ENCODE results near the gene MAP3K7CL.
"Not testable (repeated sequence)": the region's sequence is repeated elsewhere in the genome, so short reads cannot be mapped to it uniquely, and the experiment has no call there.

Gene MAP3K7CL

DNA sequence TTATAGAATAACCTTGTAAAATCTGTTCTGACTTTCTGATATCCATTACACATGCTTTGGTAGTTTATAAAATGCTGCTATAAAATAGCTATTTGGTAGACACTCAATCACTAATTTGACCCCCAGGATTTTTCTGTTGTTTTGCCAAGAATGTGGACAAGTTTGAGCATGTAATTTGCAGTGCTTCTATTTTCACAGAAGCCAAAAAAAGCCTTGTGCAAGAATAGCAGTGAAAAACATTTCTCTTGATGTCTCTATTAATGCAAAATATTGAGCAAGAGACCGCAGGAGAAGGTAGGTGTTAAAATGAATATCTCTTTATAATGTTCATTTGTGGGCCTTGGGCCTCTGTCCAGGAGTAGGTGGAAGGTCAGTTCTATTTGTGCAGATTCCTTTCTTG, 22.5 kb downstream of the MAP3K7CL start:
- in situ Hi-C loops (cut with HindIII; ENCODE audit: low sequenced_read_pairs), result no loop called here
- TF ChIP-seq, protein P1, sequence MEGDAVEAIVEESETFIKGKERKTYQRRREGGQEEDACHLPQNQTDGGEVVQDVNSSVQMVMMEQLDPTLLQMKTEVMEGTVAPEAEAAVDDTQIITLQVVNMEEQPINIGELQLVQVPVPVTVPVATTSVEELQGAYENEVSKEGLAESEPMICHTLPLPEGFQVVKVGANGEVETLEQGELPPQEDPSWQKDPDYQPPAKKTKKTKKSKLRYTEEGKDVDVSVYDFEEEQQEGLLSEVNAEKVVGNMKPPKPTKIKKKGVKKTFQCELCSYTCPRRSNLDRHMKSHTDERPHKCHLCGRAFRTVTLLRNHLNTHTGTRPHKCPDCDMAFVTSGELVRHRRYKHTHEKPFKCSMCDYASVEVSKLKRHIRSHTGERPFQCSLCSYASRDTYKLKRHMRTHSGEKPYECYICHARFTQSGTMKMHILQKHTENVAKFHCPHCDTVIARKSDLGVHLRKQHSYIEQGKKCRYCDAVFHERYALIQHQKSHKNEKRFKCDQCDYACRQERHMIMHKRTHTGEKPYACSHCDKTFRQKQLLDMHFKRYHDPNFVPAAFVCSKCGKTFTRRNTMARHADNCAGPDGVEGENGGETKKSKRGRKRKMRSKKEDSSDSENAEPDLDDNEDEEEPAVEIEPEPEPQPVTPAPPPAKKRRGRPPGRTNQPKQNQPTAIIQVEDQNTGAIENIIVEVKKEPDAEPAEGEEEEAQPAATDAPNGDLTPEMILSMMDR (IDR thresholded peaks at IDR 0.05; ENCODE audit: low read depth, low read length), result no peak
- no peak overlapping the region for H3K4me3 ChIP-seq (ENCODE audit: low read depth, low read length)
- no peak for DNase-seq (ENCODE audit: low read depth, low spot score)

DNA sequence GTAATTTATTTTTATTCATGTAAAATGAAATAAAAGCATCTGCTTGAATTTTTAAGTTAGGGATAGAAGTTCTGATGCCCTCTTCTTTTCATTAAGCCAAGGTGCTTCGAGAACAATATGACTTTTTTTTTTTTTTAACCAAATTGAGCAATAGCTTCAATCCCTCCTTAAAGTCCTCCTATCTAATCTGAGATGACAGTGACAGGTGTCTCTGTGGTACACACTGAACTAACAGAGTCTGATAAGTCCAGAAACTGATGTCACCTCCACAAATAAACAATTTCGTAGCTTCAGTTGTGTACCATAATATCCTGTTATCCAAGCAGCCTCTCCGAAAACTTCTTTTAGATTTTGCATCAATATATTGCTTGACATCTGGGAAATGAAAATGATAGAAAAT, 23.8 kb downstream of the MAP3K7CL start:
- in situ Hi-C loops (cut with HindIII; ENCODE audit: low sequenced_read_pairs), result no loop called here

DNA sequence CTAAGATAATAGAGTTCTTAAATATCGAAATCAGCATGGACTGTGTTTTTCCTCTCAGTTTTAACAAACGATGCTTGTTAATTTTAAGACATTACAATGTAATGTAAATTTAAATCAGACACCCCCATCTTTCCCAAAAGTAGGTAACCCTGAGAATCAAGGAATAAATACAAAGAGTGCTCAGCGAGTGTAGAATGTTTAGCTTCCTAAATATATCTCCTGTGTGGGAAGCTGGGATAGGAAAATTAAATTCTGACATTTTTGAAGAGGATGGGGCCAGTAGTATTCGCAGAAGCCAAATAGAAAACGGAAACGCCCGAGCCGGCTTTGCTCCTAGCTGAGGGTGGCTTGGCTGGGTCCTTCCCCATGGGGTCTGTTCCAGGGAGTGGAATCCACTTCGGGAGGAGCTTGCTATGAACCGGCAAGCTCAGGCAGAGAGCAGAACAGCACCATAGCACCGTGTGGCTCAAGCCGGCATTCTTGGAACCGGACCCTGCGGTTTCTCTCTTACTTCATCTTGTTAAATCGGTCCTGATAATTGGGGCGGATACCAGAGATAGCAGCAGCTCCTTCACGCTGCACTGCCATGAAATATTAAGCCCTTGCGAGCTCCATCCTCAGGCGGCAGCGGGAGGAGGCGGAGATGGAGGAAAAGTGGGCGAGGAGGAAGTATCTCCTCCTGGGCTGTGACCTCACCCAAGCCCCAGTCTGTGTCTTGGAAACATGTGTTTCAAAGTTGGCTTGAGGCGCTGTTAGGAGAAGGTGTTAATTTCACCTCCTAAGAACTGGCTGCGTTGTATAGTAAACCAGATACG, 24.9 kb downstream of the MAP3K7CL start:
- DNase-seq (ENCODE audit: low read depth, low spot score), result peak; percentile 70
- TF ChIP-seq, protein P1 (IDR thresholded peaks at IDR 0.05; ENCODE audit: low read depth, low read length), result no peak
- in situ Hi-C loops (cut with HindIII; ENCODE audit: low sequenced_read_pairs), result no loop called here
- peak overlapping the region; percentile 2 for H3K4me3 ChIP-seq (ENCODE audit: low read depth, low read length)

More for the DNA sequence above, 23.8 kb downstream of the MAP3K7CL start:
- H3K4me3 ChIP-seq (ENCODE audit: low read depth, low read length), result no peak overlapping the region
- DNase-seq (ENCODE audit: low read depth, low spot score), result no peak
- TF ChIP-seq, protein P1 (IDR thresholded peaks at IDR 0.05; ENCODE audit: low read depth, low read length), result no peak

DNA sequence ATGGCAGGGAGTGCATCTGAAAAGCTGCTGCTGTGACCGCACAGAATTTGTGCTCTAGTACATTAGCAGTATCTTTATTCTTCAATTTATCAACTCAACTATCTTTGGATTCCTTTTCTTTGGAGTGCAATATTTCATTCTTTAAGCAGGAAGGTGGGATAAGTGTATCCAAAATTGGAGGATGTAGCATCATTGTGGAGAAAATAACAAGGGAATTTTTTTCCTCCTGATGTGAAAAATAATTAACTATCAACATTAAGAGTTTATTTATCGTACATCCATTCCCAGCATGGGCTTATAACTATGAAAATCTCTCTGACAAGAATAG, 25.5 kb downstream of the MAP3K7CL start:
- H3K4me3 ChIP-seq (ENCODE audit: low read depth, low read length), result no peak overlapping the region
- DNase-seq (ENCODE audit: low read depth, low spot score), result no peak
- in situ Hi-C loops (cut with HindIII; ENCODE audit: low sequenced_read_pairs), result no loop called here
- TF ChIP-seq, protein P1 (IDR thresholded peaks at IDR 0.05; ENCODE audit: low read depth, low read length), result no peak

DNA sequence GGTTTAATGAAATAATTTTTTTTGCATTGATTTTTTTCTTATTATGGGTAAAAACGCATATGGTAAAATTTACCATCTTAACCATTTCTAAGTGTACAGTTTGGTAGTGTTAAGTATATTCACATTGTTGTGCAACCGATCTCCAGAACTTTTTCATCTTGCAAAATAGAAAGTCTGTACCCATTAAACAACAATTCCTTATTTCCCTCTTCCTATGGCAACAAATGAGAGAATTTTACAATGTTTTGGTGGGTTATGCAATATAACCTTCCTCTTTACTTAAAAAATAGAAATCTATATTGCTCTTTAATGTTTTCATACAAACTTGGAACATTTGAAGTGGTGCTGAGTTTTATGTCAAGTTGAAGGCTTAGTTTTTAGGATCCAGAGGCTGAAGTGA, 26.6 kb downstream of the MAP3K7CL start:
- in situ Hi-C loops (cut with HindIII; ENCODE audit: low sequenced_read_pairs), result no loop called here
- no peak overlapping the region for H3K4me3 ChIP-seq (ENCODE audit: low read depth, low read length)
- TF ChIP-seq, protein P1 (IDR thresholded peaks at IDR 0.05; ENCODE audit: low read depth, low read length), result no peak
- DNase-seq (ENCODE audit: low read depth, low spot score), result no peak

DNA sequence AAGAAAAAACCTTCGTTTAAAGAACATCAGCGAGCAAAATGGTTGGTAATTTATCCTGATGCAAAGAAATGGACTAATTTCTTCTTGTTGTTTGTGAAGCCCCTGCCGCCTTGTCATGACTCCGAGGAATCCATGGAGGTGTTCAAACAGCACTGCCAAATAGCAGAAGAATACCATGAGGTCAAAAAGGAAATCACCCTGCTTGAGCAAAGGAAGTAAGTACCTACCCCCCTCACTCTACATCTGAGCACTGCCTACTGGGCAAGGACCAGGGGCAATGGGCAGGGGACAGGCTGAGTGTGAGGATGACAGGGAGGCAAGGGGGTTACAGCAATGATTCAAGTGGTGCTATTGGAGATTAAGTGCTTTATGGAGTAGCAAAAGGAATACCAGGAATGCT, 29.4 kb downstream of the MAP3K7CL start:
- TF ChIP-seq, protein P1 (IDR thresholded peaks at IDR 0.05; ENCODE audit: low read depth, low read length), result no peak
- H3K4me3 ChIP-seq (ENCODE audit: low read depth, low read length), result no peak overlapping the region
- in situ Hi-C loops (cut with HindIII; ENCODE audit: low sequenced_read_pairs), result no loop called here
- no peak for DNase-seq (ENCODE audit: low read depth, low spot score)

DNA sequence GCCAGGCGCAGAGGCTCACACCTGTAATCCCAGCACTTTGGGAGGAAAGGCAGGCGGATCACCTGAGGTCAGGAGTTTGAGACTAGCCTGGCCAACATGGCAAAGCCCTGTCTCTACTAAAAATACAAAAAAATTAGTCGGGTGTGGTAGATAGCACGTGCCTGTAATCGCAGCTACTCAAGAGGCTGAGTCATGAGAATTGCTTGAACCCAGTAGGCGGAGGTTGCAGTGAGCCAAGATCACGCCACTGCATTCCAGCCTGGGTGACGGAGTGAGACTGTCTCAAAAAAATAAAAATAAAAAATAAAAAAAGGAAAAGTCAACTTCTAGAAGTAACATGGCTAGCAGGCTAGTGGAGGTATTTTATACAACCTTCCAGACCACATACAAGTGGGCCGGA, 32.4 kb downstream of the MAP3K7CL start:
- DNase-seq (ENCODE audit: low read depth, low spot score), result peak; percentile 81

More for the DNA sequence above, 32.4 kb downstream of the MAP3K7CL start:
- in situ Hi-C loops (cut with HindIII; ENCODE audit: low sequenced_read_pairs); H3K4me3 ChIP-seq (ENCODE audit: low read depth, low read length): not testable (repeated sequence)
